Caco-2 (cell line): ENCODE measurements around the gene ARHGAP18. TPM values are rescaled to one million over a fixed set of nuclear protein-coding genes. Genes with fewer than 3 reads are reported as not detected.

ENCODE experiments used
- BruUV-seq: library from RNA; stranded (reverse); fragments of 400-500 nt; replicated peaks from 2 replicates; lab custom pipeline; 2021; lab: Mats Ljungman, UMichigan
- CTCF ChIA-PET: fragments of 300-600 bp; sonication (Branson Sonifier 250); formaldehyde crosslinking; loops from one replicate; lab custom pipeline; 2022; ENCODE audit warnings: antibody characterized with exemption; lab: Charles Lee
- POLR2A ChIA-PET: fragments of 300-600 bp; sonication (Branson Sonifier 250); formaldehyde crosslinking; loops from one replicate; lab custom pipeline; 2022; ENCODE audit warnings: antibody characterized with exemption; lab: Charles Lee
- DNase-seq, 2 experiments: peaks; one replicate each; pipeline versions ENCODE4 v3.0.0 to v3.0.0-alpha.2; 2020 to 2022
- H3K27me3 ChIP-seq: replicated peaks from 2 replicates; pipeline ENCODE4 v1.6.0; 2011; ENCODE audit warnings: low read length; ENCODE audit not compliant: control insufficient read depth, insufficient read depth
- H3K36me3 ChIP-seq: 2 replicates; pipeline ENCODE4 v1.5.1; 2011; ENCODE audit warnings: low read length; ENCODE audit not compliant: control insufficient read depth, insufficient read depth
- H3K4me1 ChIP-seq: fragments of 250-450 bp; sonication (Bioruptor Pico); 2 replicates; pipeline ENCODE4 v1.5.1; 2020; ENCODE audit warnings: mild to moderate bottlenecking
- H3K4me3 ChIP-seq: 2 replicates; pipeline ENCODE4 v1.5.1; 2011; ENCODE audit warnings: low read depth, mild to moderate bottlenecking, control low read depth, low read length
- H3K9me3 ChIP-seq: fragments of 250-450 bp; sonication (Bioruptor Pico); 2 replicates; pipeline ENCODE4 v1.5.1; 2020; ENCODE audit warnings: mild to moderate bottlenecking, moderate library complexity
- H3K27ac Mint-ChIP-seq: one replicate; pipeline ENCODE4 v1.8.0; 2022; ENCODE audit warnings: mixed read lengths; ENCODE audit not compliant: unreplicated experiment
- H3K27me3 Mint-ChIP-seq: one replicate; pipeline ENCODE4 v1.8.0; 2022; ENCODE audit warnings: mixed read lengths; ENCODE audit not compliant: insufficient read depth, unreplicated experiment
- H3K36me3 Mint-ChIP-seq: one replicate; pipeline ENCODE4 v1.8.0; 2022; ENCODE audit warnings: mild to moderate bottlenecking, mixed read lengths; ENCODE audit not compliant: insufficient read depth, unreplicated experiment
- H3K4me1 Mint-ChIP-seq: one replicate; pipeline ENCODE4 v1.8.0; 2022; ENCODE audit warnings: low read depth, mixed read lengths; ENCODE audit not compliant: unreplicated experiment
- H3K4me3 Mint-ChIP-seq: one replicate; pipeline ENCODE4 v1.8.0; 2022; ENCODE audit warnings: mild to moderate bottlenecking, moderate library complexity, mixed read lengths; ENCODE audit not compliant: unreplicated experiment
- H3K9me3 Mint-ChIP-seq: one replicate; pipeline ENCODE4 v1.8.0; 2022; ENCODE audit warnings: mixed read lengths; ENCODE audit not compliant: unreplicated experiment
- CTCF ChIP-seq, 2 experiments: fragments of 200-600 bp in 1 of 2; IDR thresholded peaks; 1 replicate in 1 of 2; 2 replicates in 1 of 2; pipeline versions ENCODE4 v1.5.1 to v1.8.0; 2011 to 2022; ENCODE audit warnings: antibody characterized with exemption in 1 of 2, control low read depth in 1 of 2, inconsistent platforms in 1 of 2, low read depth in 1 of 2, low read length in 1 of 2, mild to moderate bottlenecking in 1 of 2, moderate library complexity in 1 of 2; ENCODE audit not compliant: insufficient read depth in 1 of 2, severe bottlenecking in 1 of 2, unreplicated experiment in 1 of 2
- intact Hi-C: fragments of 100-400 bp; cut with micrococcal nuclease; formaldehyde crosslinking; loops from one replicate; pipeline ENCODE4 v1.10.0; 2022; ENCODE audit not compliant: unreplicated experiment
- total RNA-seq: library from RNA; stranded (reverse); gene quantifications from 2 replicates; pipeline ENCODE4 v1.2.3, GENCODE V29; 2022

Gene ARHGAP18
- total RNA-seq, 1 experiment from 2014 or later, result 15.0 TPM

GRCh38 chr6:129680633-129681032, 29.3 kb downstream of the ARHGAP18 start:
- intact Hi-C loops, result no loop called here

GRCh38 chr6:129679758-129680157, 30.2 kb downstream of the ARHGAP18 start:
- no peak overlapping the region for H3K4me3 ChIP-seq
- no peak for TF ChIP-seq CTCF (IDR thresholded peaks at IDR 0.05; ENCODE audit: insufficient read depth in 1 of 2, low read depth in 1 of 2, low read length in 1 of 2, severe bottlenecking in 1 of 2, unreplicated experiment in 1 of 2)
- peaks cover 7% of the 10 kb centered on the region for H3K36me3 Mint-ChIP-seq
- no peak overlapping the region for H3K4me3 Mint-ChIP-seq
- no peaks in the 10 kb centered on the region for H3K36me3 ChIP-seq
- H3K9me3 ChIP-seq, result no peaks in the 10 kb centered on the region
- intact Hi-C loops, result no loop called here
- DNase-seq, result no peak
- H3K27me3 ChIP-seq, result no peaks in the 10 kb centered on the region
- ChIA-PET POLR2A (no interaction called here), CTCF (no interaction called here)
- no peak overlapping the region for H3K27ac Mint-ChIP-seq
- no peaks in the 10 kb centered on the region for H3K9me3 Mint-ChIP-seq
- H3K4me1 Mint-ChIP-seq, result peaks cover 38% of the 10 kb centered on the region
- BruUV-seq, result no TSS peak
- peaks cover 23% of the 10 kb centered on the region for H3K4me1 ChIP-seq
- H3K27me3 Mint-ChIP-seq, result no peaks in the 10 kb centered on the region

More at GRCh38 chr6:129680633-129681032, 29.3 kb downstream of the ARHGAP18 start:
- no peaks in the 10 kb centered on the region for H3K9me3 ChIP-seq
- TF ChIP-seq CTCF (IDR thresholded peaks at IDR 0.05; ENCODE audit: insufficient read depth in 1 of 2, low read depth in 1 of 2, low read length in 1 of 2, severe bottlenecking in 1 of 2, unreplicated experiment in 1 of 2), result no peak
- H3K4me1 ChIP-seq, result peaks cover 27% of the 10 kb centered on the region
- BruUV-seq, result no TSS peak
- H3K36me3 ChIP-seq, result no peaks in the 10 kb centered on the region
- H3K4me3 ChIP-seq, result no peak overlapping the region
- Mint-ChIP-seq H3K36me3 (peaks cover 7% of the 10 kb centered on the region), H3K27me3 (no peaks in the 10 kb centered on the region), H3K27ac (peak overlapping the region; percentile 19), H3K4me1 (peaks cover 32% of the 10 kb centered on the region), H3K9me3 (no peaks in the 10 kb centered on the region), H3K4me3 (no peak overlapping the region)
- POLR2A ChIA-PET, result no interaction called here
- CTCF ChIA-PET, result no interaction called here
- H3K27me3 ChIP-seq, result no peaks in the 10 kb centered on the region
- DNase-seq, result no peak

- intact Hi-C loops, result no loop called here
- DNase-seq, result no peak
- Mint-ChIP-seq H3K36me3 (peaks cover 7% of the 10 kb centered on the region), H3K9me3 (no peaks in the 10 kb centered on the region), H3K27ac (no peak overlapping the region), H3K4me1 (peaks cover 40% of the 10 kb centered on the region), H3K27me3 (no peaks in the 10 kb centered on the region), H3K4me3 (no peak overlapping the region)
- H3K27me3 ChIP-seq, result no peaks in the 10 kb centered on the region
- POLR2A ChIA-PET, result no interaction called here
- H3K36me3 ChIP-seq, result no peaks in the 10 kb centered on the region
- no peak overlapping the region for H3K4me3 ChIP-seq
- peaks cover 23% of the 10 kb centered on the region for H3K4me1 ChIP-seq
- CTCF ChIA-PET, result no interaction called here
- no TSS peak for BruUV-seq
- H3K9me3 ChIP-seq, result no peaks in the 10 kb centered on the region
- no peak for TF ChIP-seq CTCF (IDR thresholded peaks at IDR 0.05; ENCODE audit: insufficient read depth in 1 of 2, low read depth in 1 of 2, low read length in 1 of 2, severe bottlenecking in 1 of 2, unreplicated experiment in 1 of 2)
Measured at GRCh38 chr6:129679275-129679674, 30.7 kb downstream of the ARHGAP18 start.
